ENCODE measurements around the gene SLC38A9.
A peak's percentile ranks its signal among the peaks of the same experiment; 100 is the strongest.
"Not testable (repeated sequence)": the region's sequence is repeated elsewhere in the genome, so short reads cannot be mapped to it uniquely, and the experiment has no call there.

SLC38A9 gene, protein sequence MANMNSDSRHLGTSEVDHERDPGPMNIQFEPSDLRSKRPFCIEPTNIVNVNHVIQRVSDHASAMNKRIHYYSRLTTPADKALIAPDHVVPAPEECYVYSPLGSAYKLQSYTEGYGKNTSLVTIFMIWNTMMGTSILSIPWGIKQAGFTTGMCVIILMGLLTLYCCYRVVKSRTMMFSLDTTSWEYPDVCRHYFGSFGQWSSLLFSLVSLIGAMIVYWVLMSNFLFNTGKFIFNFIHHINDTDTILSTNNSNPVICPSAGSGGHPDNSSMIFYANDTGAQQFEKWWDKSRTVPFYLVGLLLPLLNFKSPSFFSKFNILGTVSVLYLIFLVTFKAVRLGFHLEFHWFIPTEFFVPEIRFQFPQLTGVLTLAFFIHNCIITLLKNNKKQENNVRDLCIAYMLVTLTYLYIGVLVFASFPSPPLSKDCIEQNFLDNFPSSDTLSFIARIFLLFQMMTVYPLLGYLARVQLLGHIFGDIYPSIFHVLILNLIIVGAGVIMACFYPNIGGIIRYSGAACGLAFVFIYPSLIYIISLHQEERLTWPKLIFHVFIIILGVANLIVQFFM

DNA sequence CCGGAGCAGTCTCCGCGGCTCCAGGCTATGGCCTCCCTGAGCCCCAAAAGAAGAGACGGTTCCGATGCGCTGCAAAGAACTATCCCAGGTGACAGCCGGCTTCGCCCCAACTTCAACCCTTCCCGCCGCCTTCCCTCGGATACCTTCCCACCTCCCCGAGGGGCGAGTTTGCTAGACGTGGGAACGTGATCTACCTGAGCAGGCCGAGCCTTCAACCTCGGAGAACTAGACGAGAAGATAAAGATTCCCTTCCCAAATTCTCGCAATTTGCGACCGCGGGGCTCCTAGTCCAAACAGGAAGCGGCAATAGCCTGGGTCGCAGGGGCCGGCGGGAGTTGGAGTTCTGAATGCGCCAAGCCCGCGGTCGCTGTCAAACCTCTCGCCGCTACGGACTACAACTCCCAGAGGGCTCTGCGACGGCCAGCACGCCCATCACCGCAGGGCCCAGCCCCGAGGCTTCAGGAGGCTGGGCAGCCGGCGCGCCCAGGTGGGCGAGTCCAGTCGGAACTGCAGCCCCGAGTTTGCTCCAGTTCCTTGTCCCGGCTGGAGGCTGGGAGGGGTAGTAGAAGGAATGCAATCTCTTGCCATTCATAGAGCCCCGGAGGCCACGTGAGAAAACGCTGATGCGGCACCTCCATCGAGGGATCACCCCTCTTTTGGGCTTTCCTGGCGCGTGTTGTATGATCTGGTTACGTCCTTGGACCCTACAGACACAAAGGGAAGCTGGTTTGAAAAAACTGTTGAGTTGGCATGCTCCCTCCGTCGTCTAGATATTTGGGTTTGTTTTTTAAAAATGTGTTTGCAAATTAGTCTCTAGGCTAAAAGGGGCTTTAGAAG, at the start of gene SLC38A9:
Gene SLC38A9 (minus strand): TSS at position 302 of the 837 bp plus-strand sequence. CDS start 14,366 bp downstream, outside the sequence.
- peak; percentile 89 for DNase-seq (ENCODE audit: low spot score)
- in situ Hi-C loops (cut with MboI; ENCODE audit: low pct_unique_long_range_greater_than_20kb, low sequenced_read_pairs, unreplicated experiment) = no loop called here
- no peak for TF ChIP-seq CTCF (IDR thresholded peaks at IDR 0.05; ENCODE audit: extremely low read depth, insufficient read depth, missing control alignments)

GRCh38 chr5:55761721-55762120, 49.6 kb upstream of the SLC38A9 start:
- DNase-seq (ENCODE audit: low spot score); in situ Hi-C loops (cut with MboI; ENCODE audit: low pct_unique_long_range_greater_than_20kb, low sequenced_read_pairs, unreplicated experiment): not testable (repeated sequence)

DNA sequence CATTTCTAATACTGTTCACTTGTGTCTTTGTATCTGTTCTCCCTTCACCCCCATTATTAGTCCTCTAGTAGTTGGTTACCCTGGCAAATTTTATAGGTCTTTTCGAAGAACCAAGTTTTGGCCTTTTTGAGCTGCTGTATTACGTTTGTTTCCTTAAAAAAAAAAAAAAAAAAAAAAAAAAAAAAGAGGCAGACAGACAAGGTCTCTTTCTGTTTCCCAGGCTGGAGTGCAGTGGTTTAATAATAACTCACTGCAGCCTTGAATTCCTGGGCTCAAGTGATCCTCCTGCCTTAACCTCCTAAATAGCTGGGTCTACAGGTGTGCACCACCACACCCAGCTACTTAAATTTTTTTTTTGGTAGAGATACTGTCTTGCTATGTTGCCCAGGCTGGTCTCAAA, 46.6 kb upstream of the SLC38A9 start:
- no peak for DNase-seq (ENCODE audit: low spot score)
- TF ChIP-seq CTCF (IDR thresholded peaks at IDR 0.05; ENCODE audit: extremely low read depth, insufficient read depth, missing control alignments) = no peak
- in situ Hi-C loops (cut with MboI; ENCODE audit: low pct_unique_long_range_greater_than_20kb, low sequenced_read_pairs, unreplicated experiment) = no loop called here

DNA sequence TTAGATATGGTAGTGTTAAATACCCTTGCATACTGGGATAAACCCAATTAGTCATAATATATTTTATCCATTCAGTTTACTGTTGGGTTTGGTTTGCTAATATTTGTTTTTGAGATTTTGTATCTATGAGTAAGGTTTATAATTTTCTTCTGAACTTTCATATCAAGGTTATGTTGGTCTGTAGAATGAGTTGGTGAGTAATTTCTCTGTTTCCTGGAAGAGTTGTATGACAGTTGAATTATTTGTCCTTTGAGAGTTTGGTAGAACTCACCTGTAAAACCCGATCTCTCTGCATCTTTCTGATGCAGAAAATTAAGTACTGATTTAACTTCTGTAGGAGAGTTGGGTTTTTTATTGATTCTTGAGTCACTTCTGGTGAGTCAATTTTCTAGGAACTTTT, 46.1 kb upstream of the SLC38A9 start:
- TF ChIP-seq CTCF (IDR thresholded peaks at IDR 0.05; ENCODE audit: extremely low read depth, insufficient read depth, missing control alignments) = no peak
- in situ Hi-C loops (cut with MboI; ENCODE audit: low pct_unique_long_range_greater_than_20kb, low sequenced_read_pairs, unreplicated experiment) = no loop called here
- no peak for DNase-seq (ENCODE audit: low spot score)

DNA sequence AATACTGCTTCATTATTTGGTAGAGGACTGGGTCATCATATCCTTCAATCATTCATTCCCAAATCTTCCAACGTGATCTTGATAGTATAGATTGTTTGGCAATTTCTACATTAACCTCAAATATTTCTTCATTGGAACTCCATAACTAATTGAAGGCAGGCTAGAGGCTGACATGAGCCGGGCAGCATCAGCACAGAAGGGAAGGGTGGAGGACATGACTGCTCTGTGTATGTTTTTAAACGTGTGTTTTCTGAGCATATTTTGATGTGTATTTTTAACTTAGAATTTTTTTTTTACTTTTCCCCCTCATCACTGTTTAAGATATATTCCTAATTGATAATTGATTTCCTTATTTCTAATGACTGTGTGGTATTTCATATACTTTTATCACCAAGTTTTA, 38.4 kb upstream of the SLC38A9 start:
- TF ChIP-seq CTCF (IDR thresholded peaks at IDR 0.05; ENCODE audit: extremely low read depth, insufficient read depth, missing control alignments) = no peak
- in situ Hi-C loops (cut with MboI; ENCODE audit: low pct_unique_long_range_greater_than_20kb, low sequenced_read_pairs, unreplicated experiment) = no loop called here
- no peak for DNase-seq (ENCODE audit: low spot score)

GRCh38 chr5:55750063-55750462, 37.9 kb upstream of the SLC38A9 start:
- no peak for DNase-seq (ENCODE audit: low spot score)
- no peak for TF ChIP-seq CTCF (IDR thresholded peaks at IDR 0.05; ENCODE audit: extremely low read depth, insufficient read depth, missing control alignments)
- in situ Hi-C loops (cut with MboI; ENCODE audit: low pct_unique_long_range_greater_than_20kb, low sequenced_read_pairs, unreplicated experiment) = no loop called here

Measured in GM13977 (cell line).